CD1c-positive myeloid dendritic cell (primary cell): ENCODE data around the gene FIG4.
A peak's percentile ranks its signal among the peaks of the same experiment; 100 is the strongest.
"Not testable (repeated sequence)": the region's sequence is repeated elsewhere in the genome, so short reads cannot be mapped to it uniquely, and the experiment has no call there.

Source experiments
- DNase-seq: peaks from one replicate; pipeline ENCODE4 v3.0.0-alpha.2; 2016; ENCODE audit errors: extremely low spot score

Gene FIG4

DNA sequence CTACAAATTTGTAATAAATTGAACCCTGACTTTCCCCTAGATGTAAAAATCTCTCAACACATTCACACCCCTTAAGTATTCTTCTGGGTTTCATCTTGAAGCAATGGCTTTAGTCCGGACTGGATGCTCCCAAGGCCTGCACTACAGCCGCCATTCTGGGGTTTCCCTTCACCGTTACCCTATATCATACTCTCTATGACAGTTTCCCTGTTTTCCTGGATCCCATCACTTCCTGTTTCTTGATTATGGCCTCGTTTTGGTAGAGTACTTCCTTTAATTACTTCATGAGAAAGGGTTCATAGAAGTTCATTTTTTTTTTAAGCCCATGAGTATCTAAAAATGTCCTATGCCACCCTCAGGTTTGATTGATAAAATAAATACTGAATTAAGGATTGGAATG is 11.7 kb downstream of the FIG4 start:
- peak; percentile 85 for DNase-seq

DNA sequence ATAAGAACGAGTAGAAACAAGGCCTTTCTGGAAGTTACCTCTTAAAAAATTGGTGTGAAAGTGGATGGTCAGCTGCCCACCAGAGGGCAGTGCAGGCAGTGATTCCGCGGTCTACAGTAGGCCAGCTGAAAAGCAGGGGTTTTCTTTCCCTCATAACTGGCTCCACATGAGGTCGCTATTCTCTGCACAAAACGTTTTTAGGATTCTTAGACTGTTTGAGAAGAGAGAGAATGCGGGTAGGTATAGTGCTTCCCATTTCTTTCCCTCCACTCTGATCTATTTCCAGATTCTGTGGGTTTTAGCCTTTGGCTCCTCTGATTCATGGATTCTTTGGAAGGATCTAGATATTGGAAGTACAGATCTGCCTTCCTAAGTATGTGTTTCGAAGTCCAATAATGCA is 14.2 kb downstream of the FIG4 start:
- DNase-seq, result peak; percentile 87

DNA sequence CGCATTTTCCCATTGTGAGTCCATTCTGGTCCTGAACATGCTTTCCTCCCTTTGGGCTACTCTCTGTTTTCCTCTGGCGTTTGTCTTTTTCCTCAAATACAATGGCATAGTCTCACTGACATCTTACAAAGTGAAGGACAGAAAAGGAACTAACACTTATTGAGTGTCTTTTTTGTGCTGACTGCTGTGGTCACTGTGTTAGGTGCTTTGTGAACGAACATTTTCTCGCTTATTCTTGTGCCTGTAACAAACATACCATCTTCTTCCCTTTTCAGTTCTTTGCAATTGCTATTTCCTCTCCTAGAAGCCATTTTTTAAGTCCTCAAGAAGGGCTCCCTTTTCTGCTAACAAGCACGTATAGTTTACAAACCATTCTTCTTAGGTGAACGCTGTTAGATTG is 15.4 kb downstream of the FIG4 start:
- no peak for DNase-seq

DNA sequence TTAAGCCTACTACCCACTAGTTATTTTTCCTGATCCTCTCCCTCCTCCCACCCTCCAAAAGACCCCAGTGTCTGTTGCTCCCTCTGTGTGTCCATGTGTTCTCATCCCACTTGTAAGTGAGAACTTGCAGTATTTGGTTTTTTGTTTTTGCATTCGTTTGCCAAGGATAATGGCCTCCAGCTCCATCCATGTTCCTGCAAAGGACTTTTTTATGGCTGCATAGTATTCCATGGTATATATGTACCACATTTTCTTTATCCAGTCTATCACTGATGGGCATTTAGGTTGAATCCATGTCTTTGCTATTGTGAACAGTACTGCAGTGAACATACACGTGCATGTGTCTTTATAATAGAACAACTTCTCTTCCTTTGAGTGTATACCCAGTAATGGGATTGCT is 17.0 kb downstream of the FIG4 start:
- DNase-seq, result not testable (repeated sequence)

DNA sequence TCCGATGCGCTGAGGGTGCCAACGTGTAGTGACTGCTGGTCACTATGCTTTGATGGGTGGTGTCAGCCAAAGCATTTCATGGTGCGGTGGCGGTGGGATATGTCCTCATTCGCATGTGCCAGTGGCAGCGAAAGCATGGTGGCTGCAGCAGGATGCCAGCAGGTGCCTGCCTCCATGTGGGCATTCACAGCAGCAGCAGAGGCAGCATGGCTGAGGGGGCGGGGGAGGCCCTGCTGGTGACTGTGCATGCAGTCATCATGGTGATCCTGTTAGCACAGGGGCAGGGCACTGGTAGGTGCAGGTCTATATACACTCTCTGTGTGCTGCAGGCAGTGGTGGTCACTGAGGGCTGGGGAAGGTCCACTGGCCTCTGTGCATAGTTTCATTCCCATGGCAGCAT is 22.0 kb downstream of the FIG4 start:
- no peak for DNase-seq

DNA sequence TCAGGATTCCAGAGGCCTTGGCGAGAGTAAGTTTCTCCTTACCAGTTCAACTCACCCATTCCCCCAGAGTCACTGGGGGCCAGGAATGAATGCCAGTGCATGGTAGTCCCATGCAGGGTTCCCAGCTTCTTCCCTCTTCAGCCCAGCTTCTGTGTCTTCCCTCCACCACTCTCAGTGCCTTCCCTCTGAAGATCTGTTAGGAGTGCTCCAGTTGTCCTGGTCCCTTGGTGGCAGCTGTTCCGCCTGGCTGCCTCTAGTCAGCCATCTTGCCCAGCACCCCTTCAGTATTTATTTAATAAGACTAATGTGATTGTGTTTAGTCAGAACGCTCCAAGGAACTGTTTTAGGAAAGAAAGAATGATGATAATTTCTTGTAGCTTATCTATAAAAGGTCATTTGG is 23.1 kb downstream of the FIG4 start:
- DNase-seq, result no peak

DNA sequence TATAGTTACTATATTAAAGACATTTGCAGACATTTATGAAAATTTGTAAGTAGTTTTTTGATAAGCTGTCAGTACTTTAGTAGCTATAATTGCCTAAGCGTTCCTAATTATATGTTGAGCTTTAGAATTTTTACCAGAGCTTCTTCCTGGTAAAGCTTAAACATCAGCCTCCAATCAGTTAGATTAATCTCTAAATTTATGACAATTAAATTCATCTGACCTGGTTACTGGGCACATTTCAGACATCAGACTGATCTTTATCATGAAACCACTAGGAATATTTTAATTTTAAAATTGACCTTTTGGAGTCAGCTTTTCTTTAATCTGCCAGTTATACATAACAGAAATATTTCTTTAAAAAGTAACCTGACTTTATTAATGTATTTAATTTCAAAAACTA is 23.5 kb downstream of the FIG4 start:
- DNase-seq, result no peak

DNA sequence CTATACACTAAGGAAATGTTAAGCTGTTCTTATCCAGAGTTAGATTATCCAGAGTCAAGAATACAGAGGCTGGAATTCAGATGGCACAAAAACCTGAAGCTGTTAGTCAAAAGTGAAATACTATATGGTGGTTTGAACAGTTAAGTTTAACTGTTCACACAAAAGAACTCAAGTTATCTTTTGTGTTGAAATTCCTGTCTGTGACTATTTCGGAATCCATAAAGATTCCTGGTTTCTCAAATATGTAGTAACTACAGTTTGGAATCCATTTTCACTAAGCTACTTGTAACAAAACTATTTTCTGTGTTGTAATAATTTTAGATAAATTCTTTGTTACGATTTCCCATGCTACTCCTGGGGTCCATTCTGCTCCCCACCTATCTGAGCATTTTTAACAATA is 24.5 kb downstream of the FIG4 start:
- DNase-seq, result no peak

DNA sequence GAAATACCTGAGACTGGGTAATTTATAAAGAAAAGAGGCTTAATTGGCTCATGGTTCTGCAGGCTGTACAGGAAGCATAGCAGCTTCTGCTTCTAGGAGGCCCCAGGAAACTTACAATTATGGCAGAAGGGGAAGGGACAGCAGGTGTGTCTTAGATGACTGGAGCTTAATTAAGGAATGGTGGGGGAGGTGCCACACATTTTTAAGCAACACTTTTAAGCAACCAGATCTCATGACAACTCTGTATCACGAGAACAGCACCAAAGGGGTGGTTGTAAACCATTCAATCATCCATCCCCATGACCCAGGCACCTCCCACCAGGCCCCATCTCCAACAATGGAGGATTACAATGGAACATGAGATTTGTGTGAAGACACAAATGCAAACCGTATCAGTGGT is 26.9 kb downstream of the FIG4 start:
- no peak for DNase-seq

DNA sequence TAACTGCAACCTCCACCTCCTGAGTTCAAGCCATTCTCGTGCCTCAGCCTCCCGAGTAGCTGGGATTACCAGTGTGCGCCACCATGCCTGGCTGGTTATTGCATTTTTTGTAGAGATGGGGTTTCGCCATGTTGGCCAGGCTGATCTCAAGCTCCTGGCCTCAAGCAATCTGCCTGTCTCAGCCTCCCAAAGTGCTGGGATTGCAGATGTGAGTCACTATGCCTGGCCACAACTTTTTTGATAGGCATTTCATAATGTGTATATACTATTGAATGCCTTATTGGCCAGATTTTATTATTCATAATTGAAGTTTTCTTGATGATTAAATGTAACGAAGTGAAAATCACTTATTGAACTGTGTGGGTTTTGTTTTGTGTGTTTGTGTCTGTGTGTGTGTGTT is 27.9 kb downstream of the FIG4 start:
- DNase-seq, result no peak

DNA sequence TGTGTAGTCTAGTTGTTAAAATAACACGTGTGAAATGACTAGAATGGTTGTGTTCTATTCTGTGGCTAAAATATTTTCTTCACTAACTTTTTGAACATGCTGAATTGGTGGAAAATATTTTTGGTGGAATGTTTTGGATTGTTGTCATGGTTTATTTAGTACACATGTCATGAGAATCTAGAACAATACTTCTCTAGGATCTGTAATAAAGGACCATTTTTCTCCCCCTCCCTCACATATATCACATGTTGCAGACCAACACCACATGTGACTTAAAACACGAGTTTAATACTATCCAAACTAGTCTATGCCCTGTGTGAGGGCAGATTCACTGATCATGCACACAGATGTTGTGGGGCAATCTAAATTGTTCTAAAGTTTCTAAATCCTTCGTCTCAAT is 29.2 kb downstream of the FIG4 start:
- no peak for DNase-seq

DNA sequence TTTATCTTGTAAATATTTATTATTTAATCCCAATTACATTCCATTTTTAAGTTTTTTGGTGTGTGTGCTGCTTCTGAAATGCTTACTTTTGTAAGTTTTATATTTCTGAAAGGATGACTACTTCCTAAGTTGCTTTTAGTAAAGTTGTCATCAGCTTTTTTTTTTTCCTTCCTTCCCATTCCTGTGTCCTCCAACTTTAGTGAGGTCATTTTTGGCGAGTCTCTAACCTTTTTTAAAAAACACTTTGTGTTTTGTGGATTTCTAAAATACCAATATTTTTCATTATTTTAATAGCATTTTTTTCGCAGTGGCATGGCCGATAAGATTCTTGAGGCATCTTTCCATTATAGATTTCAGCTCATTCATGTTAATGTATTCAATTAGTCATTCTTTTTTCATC is 30.9 kb downstream of the FIG4 start:
- DNase-seq, result no peak

DNA sequence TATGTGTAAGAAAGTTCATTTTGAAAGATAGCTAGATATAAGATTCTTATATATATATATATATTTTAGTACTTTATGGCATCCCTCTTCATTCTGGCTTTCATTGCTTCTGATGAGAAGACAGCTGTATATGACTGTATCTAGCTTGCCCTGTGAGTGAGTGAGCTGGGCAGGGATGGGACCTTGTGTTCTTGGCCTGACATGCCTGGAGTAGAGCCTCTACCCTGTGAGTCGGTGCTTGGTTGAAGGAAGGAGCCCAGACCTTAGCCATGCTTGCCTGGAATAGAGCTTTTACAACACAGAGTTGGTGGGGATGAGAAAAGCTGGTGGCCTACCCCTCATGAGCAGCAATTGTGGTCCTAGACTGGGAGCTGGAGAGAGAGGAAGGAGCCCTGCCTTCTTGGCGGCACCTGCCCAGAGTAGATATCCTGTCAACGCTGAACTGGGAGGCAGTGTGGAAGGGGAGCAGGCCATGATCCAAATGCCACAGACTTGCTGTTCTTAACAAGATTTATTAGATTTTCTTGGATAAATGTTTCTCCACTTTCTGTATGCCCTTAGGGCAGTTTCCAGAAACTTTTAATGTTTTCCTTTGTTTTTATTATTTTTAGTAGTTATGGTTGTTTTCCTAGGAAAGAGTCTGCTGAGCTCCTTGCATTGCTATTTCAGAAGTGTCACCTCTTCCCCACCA is 31.6 kb downstream of the FIG4 start:
- DNase-seq, result no peak

DNA sequence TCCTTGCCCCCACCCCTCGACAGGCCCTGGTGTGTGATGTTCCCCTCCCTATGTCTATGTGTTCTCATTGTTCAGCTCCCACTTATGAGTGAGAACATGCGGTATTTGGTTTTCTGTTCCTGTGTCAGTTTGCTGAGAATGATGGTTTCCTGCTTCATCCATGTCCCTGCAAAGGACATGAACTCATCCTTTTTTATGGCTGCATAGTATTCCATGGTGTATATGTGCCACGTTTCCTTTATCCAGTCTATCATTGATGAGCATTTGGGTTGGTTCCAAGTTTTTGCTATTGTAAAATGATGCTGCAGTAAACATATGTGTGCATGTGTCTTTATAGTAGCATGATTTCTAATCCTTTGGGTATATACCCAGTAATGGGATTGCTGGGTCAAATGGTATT is 34.2 kb downstream of the FIG4 start:
- DNase-seq, result not testable (repeated sequence)

DNA sequence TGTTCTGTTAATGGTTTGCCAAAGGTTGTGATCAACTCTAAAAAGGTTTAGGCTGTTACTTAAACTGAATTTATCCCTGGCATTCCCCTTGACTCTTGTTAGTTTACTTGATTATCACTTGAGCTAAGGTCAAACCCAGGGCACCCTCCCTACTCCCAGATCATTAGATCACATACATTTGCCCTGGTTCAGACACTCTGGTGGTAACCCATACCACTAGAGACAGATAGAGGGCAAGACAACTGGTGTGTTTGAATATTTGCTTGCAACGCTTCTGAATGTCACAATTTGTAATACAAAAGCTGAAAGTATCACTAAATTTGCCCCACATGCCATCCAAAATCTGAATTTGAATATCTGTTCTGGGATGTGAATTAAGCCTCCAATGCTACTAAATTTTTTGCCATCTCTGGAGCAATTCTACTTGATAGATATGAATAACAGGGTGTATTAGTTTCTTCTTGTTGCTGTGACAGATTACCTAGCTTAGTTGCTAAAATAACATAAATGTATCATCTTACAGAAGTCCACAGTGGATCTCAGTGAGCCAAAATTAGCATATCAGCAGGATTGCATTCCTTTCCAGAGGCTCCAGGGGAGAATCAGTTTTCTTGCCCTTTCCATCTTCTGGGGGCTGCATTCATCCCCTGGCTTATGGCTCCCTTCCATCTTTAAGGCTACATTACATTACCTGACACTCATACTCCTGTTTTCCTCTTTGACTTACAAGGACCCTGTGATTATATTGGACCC is 45.4 kb downstream of the FIG4 start:
- DNase-seq, result no peak

DNA sequence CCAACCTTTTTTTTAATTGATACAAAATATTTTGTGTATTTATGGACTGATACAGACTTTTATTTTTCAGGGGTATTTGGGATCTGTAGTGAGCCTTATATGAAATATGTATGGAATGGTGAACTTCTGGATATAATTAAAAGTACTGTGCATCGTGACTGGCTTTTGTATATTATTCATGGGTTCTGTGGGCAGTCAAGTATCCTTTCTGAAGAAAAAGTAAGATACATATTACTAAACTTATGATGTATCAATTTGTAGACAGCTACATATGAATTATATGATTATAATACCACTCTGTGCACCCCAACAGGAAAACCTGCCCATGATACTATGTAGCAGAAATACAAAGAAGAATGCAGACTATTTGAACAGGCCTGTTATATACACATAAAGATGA is 47.2 kb downstream of the FIG4 start:
- DNase-seq, result no peak

DNA sequence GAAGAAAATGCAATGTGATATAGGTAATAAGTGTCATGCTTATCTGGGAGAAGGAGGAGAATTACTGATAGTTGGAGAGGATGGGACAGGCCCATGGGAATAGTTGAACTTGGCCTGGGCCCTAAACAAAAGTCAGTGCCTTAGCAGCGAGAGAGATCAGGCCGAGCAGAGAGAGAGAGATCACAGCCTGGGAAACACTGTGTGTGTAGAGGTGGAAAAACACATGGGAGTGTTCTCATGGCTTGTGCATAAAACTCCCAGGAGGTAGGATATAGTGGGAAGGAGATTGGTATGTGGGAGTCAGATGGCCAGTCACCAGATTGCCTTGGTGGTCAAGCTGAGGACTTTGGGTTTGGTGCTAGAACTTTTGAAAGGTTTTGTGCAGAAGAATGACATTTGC is 47.6 kb downstream of the FIG4 start:
- DNase-seq, result no peak

DNA sequence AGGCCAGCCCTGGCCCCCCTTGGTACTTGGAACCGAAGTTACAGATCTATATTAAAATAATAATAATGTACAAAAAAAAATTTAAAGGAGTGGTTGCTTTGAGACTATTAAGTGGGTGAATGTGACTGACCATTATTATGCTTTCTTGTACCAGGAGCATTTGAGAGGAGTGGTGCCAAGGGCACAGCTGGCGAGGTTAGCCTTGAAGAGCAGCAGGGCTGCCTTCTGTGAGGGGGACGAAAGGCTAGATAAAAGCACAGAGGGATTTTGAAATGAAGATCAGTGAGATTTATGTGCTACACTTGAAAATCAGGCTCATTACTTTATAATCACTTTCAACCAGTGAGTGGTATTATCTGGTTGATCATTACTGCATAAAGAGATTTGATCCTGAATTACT is 48.6 kb downstream of the FIG4 start:
- no peak for DNase-seq

DNA sequence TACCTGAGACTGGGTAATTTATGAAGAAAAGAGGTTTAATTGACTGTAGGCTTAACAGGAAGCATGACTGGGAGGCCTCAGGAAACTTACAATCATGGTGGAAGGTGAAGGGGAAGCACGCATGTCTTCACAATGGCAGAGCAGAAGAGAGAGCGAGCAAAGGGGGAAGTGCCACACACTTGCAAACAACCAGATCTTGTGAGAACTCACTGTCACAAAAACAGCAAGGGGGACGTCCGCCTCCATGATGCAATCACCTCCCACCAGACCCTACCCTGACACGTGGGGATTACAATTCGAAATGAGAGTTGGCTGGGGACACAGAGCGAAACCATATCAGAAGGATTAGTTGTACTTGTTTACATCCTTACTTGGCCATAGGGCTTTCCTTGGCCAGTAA is 49.7 kb downstream of the FIG4 start:
- DNase-seq, result peak; percentile 83

DNA sequence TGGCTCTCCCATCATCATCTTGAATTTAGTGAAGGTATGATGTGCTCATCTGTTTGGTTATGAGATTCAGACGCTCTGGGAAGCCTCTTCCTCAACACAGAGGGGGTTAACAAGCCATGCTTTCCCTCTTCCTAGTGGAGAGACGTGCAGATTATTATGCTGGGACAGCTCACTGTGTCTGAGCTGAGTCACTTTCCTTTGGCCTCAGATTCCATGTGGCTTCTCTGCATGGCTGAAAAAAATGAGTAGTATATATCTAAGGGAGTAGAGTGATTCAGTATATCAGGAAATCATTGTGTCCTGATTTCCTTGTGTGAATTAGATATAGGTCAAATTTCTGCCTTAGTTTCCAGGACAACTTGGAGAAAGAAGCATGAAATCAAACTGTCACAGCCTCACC is 52.6 kb downstream of the FIG4 start:
- no peak for DNase-seq

DNA sequence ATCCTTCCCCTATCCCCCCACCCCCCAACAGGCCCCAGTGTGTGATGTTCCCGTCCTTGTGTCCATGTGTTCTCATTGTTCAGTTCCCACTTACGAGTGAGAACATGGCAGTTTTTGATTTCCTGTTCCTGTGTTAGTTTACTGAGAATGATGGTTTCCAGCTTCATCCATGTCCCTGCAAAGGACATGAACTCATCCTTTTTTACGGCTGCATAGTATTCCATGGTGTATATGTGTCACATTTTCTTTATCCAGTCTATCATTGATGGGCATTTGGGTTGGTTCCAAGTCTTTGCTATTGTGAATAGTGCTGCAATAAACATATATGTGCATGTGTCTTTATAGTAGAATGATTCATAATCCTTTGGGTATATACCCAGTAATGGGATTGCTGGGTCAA is 53.7 kb downstream of the FIG4 start:
- DNase-seq, result not testable (repeated sequence)

DNA sequence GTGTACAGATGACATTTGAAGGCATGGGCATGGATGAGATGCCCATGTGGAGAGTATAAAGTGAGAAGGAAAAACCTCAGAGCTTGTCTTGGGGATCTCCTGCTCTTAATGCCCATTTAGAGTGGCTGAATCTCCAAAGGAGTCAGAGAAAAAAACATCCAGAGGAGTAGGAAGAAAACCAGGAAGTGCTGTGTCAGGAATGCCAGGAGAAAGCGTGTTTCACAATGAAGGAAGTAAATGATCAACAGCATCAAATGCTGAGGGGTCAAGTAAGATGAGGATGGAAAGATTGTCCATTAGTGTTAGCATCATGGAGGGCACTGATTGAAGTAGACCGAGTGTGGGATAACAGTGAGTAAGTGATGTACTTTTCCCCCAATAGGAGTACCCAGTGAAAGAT is 56.1 kb downstream of the FIG4 start:
- no peak for DNase-seq

DNA sequence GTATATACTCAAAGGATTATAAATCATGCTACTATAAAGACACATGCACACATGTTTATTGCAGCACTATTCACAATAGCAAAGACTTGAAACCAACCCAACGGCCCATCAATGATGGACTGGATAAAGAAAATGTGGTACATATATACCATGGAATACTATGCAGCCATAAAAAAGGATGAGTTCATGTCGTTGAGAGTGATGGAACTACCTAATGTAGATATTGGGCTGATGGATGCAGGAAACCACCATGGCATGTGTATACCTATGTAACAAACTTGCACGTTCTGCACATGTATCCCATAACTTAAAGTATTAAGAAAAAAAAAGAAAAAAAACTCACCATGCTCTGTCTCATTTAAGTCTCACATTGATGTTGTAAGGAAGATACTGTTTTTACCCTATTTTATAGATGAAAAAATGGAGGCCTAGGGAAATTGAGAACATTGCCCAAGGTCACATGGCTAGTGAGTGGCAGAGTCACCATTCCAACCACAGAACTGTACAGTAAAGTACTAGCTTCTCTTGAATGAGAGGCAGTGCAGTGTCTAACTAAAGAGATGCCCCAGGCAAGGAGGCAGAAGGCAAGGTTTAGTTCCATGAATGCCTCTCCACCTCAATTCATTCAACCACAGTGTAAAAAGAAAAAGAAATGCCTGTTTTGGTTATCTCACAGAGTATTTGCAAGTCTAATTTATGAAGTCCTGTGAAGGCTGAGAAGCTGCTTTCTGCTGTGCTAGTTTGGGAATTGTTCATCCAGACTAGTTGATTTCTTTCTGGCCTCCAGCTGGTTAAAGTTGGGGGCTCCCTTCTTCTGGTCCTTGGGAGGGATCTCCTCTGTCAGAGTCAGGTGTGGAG is 68.2 kb downstream of the FIG4 start:
- no peak for DNase-seq
